Upper lobe of left lung (tissue), 4 donors: ENCODE results near the gene SH3PXD2A.

Source experiments
- POLR2AphosphoS5 ChIP-seq, 2 donors: sonication (generic); formaldehyde crosslinking; IDR thresholded peaks; one replicate each; pipeline ENCODE4 v1.5.1; 2017; ENCODE audit warnings: antibody characterized with exemption in 2 of 2
- TF ChIP-seq, protein P1 (sequence below), 6 experiments: fragments of 450-650 bp in 4 of 6; fragments of 200-600 bp in 2 of 6; sonication (generic) in 2 of 6; IDR thresholded peaks; one replicate each; pipeline ENCODE4 v1.5.1; 2016 to 2019; ENCODE audit warnings: antibody characterized with exemption in 6 of 6

DNA sequence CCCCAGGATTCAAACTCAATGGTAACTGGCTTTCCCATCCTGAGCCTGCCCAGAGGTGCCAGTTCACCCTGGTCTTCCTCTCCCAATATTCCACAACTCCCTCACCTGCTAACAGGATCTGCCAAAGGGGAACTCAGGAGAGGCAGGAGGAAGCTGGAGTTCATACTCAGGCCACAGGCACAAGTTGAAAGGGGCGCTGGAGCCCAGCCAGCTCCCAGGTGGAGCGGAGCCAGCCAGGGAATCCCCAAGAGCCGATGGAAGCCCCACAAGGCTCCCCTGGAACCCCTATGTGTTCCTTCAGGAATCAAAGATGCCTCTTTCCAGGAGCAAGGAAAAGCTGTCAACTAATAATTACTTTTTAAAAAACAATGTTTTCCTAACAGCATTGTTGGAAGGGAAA lies 63.5 kb downstream of the SH3PXD2A start:
- TF ChIP-seq, protein P1, sequence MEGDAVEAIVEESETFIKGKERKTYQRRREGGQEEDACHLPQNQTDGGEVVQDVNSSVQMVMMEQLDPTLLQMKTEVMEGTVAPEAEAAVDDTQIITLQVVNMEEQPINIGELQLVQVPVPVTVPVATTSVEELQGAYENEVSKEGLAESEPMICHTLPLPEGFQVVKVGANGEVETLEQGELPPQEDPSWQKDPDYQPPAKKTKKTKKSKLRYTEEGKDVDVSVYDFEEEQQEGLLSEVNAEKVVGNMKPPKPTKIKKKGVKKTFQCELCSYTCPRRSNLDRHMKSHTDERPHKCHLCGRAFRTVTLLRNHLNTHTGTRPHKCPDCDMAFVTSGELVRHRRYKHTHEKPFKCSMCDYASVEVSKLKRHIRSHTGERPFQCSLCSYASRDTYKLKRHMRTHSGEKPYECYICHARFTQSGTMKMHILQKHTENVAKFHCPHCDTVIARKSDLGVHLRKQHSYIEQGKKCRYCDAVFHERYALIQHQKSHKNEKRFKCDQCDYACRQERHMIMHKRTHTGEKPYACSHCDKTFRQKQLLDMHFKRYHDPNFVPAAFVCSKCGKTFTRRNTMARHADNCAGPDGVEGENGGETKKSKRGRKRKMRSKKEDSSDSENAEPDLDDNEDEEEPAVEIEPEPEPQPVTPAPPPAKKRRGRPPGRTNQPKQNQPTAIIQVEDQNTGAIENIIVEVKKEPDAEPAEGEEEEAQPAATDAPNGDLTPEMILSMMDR (IDR thresholded peaks at IDR 0.05): no peak
- TF ChIP-seq POLR2AphosphoS5 (IDR thresholded peaks at IDR 0.05): no peak
